Thymus (tissue), 11 donors: Measurements from ENCODE around the gene C15orf39. TPM values are rescaled to one million over a fixed set of nuclear protein-coding genes. Genes with fewer than 3 reads are reported as not detected.
"Not testable (repeated sequence)": the region's sequence is repeated elsewhere in the genome, so short reads cannot be mapped to it uniquely, and the experiment has no call there.

ENCODE experiments used
- DNase-seq, 9 donors: peaks; one replicate each; pipeline ENCODE4 v3.0.0-alpha.2; 2013; ENCODE audit warnings: low spot score in 9 of 9, low read depth in 6 of 9, missing footprints in 1 of 9
- H3K27ac ChIP-seq, 2 donors: one replicate each; pipeline ENCODE4 v1.5.1; 2013; ENCODE audit warnings: control low read depth in 1 of 2, low read depth in 1 of 2, low read length in 1 of 2, mild to moderate bottlenecking in 1 of 2, moderate library complexity in 1 of 2
- H3K27me3 ChIP-seq, 2 donors: one replicate each; pipeline ENCODE4 v1.5.1; 2013; ENCODE audit warnings: low read length in 1 of 2; ENCODE audit not compliant: control insufficient read depth in 2 of 2, insufficient read depth in 1 of 2
- H3K36me3 ChIP-seq, 2 donors: one replicate each; pipeline ENCODE4 v1.5.1; 2013; ENCODE audit warnings: low read length in 1 of 2, mild to moderate bottlenecking in 1 of 2, moderate library complexity in 1 of 2; ENCODE audit not compliant: control insufficient read depth in 2 of 2, insufficient read depth in 2 of 2
- H3K4me1 ChIP-seq, 2 donors: one replicate each; pipeline ENCODE4 v1.5.1; 2013; ENCODE audit warnings: low read length in 2 of 2; ENCODE audit not compliant: control insufficient read depth in 2 of 2, insufficient read depth in 2 of 2
- H3K4me3 ChIP-seq, 2 donors: one replicate each; pipeline ENCODE4 v1.5.1; 2013; ENCODE audit warnings: low read length in 2 of 2, control low read depth in 1 of 2, mild to moderate bottlenecking in 1 of 2
- H3K9me3 ChIP-seq, 2 donors: one replicate each; pipeline ENCODE4 v1.5.1; 2013; ENCODE audit warnings: low read length in 1 of 2, mild to moderate bottlenecking in 1 of 2; ENCODE audit not compliant: control insufficient read depth in 2 of 2, insufficient read depth in 1 of 2
- WGBS: extraction: QIAGEN DNeasy Blood & Tissue Kit; methylation state at CpG from one replicate; pipeline ENCODE4 v1.1.7; 2013; 5-methylcytosine and 5-hydroxymethylcytosine counted together
- polyA plus RNA-seq: library from polyadenylated mRNA; stranded (reverse); fragments of 200-250 nt; gene quantifications from one replicate; pipeline ENCODE4 v1.2.3, GENCODE V29; 2013
- total RNA-seq: library from RNA; stranded (reverse); fragments of 120-200 nt; gene quantifications from one replicate; pipeline ENCODE4 v1.2.4, GENCODE V29; 2013
- donor health status: healthy.

Gene C15orf39
- total and polyA plus RNA-seq, 2 donors = 6.1 to 7.0 TPM

GRCh38 chr15:75159244-75159643, 42.4 kb upstream of the C15orf39 start:
- no peak overlapping the region for H3K4me3 ChIP-seq
- no peak overlapping the region for H3K27ac ChIP-seq
- 88% methylated on average over 1 of the region's 1 CpG for WGBS
- H3K4me1 ChIP-seq = peaks cover 0 to 3% of the 10 kb centered on the region in 2 donors
- no peaks in the 10 kb centered on the region for H3K27me3 ChIP-seq
- no peaks in the 10 kb centered on the region for H3K9me3 ChIP-seq
- no peak for DNase-seq
- H3K36me3 ChIP-seq = no peaks in the 10 kb centered on the region

GRCh38 chr15:75161106-75161916, 40.4 kb upstream of the C15orf39 start:
- Histone ChIP-seq H3K36me3 (no peaks in the 10 kb centered on the region), H3K4me3 (no peak overlapping the region), H3K9me3 (no peaks in the 10 kb centered on the region), H3K27me3 (no peaks in the 10 kb centered on the region), H3K27ac (no peak overlapping the region), H3K4me1 (no peaks in the 10 kb centered on the region)
- DNase-seq = no peak
- 97% methylated on average over 5 of the region's 5 CpGs for WGBS

GRCh38 chr15:75161917-75162414, 39.7 kb upstream of the C15orf39 start:
- no peaks in the 10 kb centered on the region for H3K4me1 ChIP-seq
- no peak overlapping the region for H3K4me3 ChIP-seq
- no peaks in the 10 kb centered on the region for H3K36me3 ChIP-seq
- H3K27me3 ChIP-seq = no peaks in the 10 kb centered on the region
- 95% methylated on average over 4 of the region's 4 CpGs for WGBS
- H3K27ac ChIP-seq = no peak overlapping the region
- DNase-seq = no peak
- no peaks in the 10 kb centered on the region for H3K9me3 ChIP-seq

- H3K27ac ChIP-seq = no peak overlapping the region
- DNase-seq = no peak
- no peaks in the 10 kb centered on the region for H3K4me1 ChIP-seq
- no peak overlapping the region for H3K4me3 ChIP-seq
- no peaks in the 10 kb centered on the region for H3K27me3 ChIP-seq
- no peaks in the 10 kb centered on the region for H3K9me3 ChIP-seq
- H3K36me3 ChIP-seq = no peaks in the 10 kb centered on the region
- 100% methylated on average over 3 of the region's 3 CpGs for WGBS
Observed at GRCh38 chr15:75163150-75163564, 38.5 kb upstream of the C15orf39 start.

GRCh38 chr15:75164625-75165350, 36.9 kb upstream of the C15orf39 start:
- no peaks in the 10 kb centered on the region for H3K4me1 ChIP-seq
- 90% methylated on average over 4 of the region's 4 CpGs for WGBS
- H3K36me3 ChIP-seq = no peaks in the 10 kb centered on the region
- no peak overlapping the region for H3K4me3 ChIP-seq
- no peak for DNase-seq
- H3K27me3 ChIP-seq = no peaks in the 10 kb centered on the region
- H3K9me3 ChIP-seq = peaks cover 0 to 5% of the 10 kb centered on the region in 2 donors
- no peak overlapping the region for H3K27ac ChIP-seq

GRCh38 chr15:75166489-75167063, 35.1 kb upstream of the C15orf39 start:
- not testable (repeated sequence) for H3K27me3 ChIP-seq, DNase-seq, H3K9me3 ChIP-seq, H3K27ac ChIP-seq, H3K4me3 ChIP-seq, H3K4me1 ChIP-seq, H3K36me3 ChIP-seq
- WGBS = 85% methylated on average over 8 of the region's 8 CpGs

GRCh38 chr15:75167588-75168350, 33.9 kb upstream of the C15orf39 start:
- no peaks in the 10 kb centered on the region for H3K36me3 ChIP-seq
- WGBS = 85% methylated on average over 5 of the region's 5 CpGs
- no peak for DNase-seq
- no peaks in the 10 kb centered on the region for H3K27me3 ChIP-seq
- H3K9me3 ChIP-seq = peaks cover 0 to 5% of the 10 kb centered on the region in 2 donors
- H3K4me3 ChIP-seq = no peak overlapping the region
- no peak overlapping the region for H3K27ac ChIP-seq
- peaks cover 0 to 13% of the 10 kb centered on the region in 2 donors for H3K4me1 ChIP-seq

GRCh38 chr15:75168374-75168773, 33.3 kb upstream of the C15orf39 start:
- Histone ChIP-seq H3K4me1 (peaks cover 0 to 13% of the 10 kb centered on the region in 2 donors), H3K27ac (no peak overlapping the region), H3K36me3 (no peaks in the 10 kb centered on the region), H3K9me3 (peaks cover 0 to 5% of the 10 kb centered on the region in 2 donors), H3K4me3 (no peak overlapping the region), H3K27me3 (no peaks in the 10 kb centered on the region)
- no peak for DNase-seq
- WGBS = 72% methylated on average over 4 of the region's 4 CpGs
